H1 (cell line): ENCODE data around the gene MAPK4. TPM values are rescaled to one million over a fixed set of nuclear protein-coding genes. Genes with fewer than 3 reads are reported as not detected.

Source experiments
- BCL11A ChIP-seq, 2 experiments: IDR thresholded peaks; one replicate each; pipeline ENCODE4 v1.6.1; 2011; ENCODE audit warnings: low read depth in 2 of 2, low read length in 2 of 2, mild to moderate bottlenecking in 2 of 2
- CBX8 ChIP-seq: fragments of 300-800, 300-1000 bp; sonication (generic); IDR thresholded peaks from 2 replicates; pipeline ENCODE4 v1.7.1; 2016; ENCODE audit warnings: low read depth, low read length, borderline replicate concordance
- CHD1 ChIP-seq: IDR thresholded peaks from 2 replicates; pipeline ENCODE4 v1.6.1; 2012; ENCODE audit warnings: low read depth, low read length, improper control_type of control experiment
- CTBP2 ChIP-seq: IDR thresholded peaks from 2 replicates; pipeline ENCODE4 v1.7.0; 2011; ENCODE audit warnings: borderline replicate concordance, mild to moderate bottlenecking, moderate library complexity, mixed read lengths, low read length; ENCODE audit not compliant: insufficient read depth, insufficient read length
- HDAC6 ChIP-seq: IDR thresholded peaks from one replicate; pipeline ENCODE4 v1.7.1; 2012; ENCODE audit warnings: low read depth, mild to moderate bottlenecking, inconsistent platforms, low read length, moderate library complexity
- JUN ChIP-seq: IDR thresholded peaks from 2 replicates; pipeline ENCODE4 v1.6.1; 2011; ENCODE audit warnings: low read depth, mild to moderate bottlenecking, improper control_type of control experiment, low read length
- MAFK ChIP-seq: IDR thresholded peaks from 2 replicates; pipeline ENCODE4 v1.6.1; 2012; ENCODE audit warnings: low read depth, mild to moderate bottlenecking, improper control_type of control experiment, low read length
- RNF2 ChIP-seq: fragments of 200-900, 300-1000 bp; sonication (generic); IDR thresholded peaks from 2 replicates; pipeline ENCODE4 v1.7.1; 2016; ENCODE audit warnings: borderline replicate concordance, low read depth, mild to moderate bottlenecking, antibody characterized with exemption, low read length; ENCODE audit not compliant: poor library complexity, severe bottlenecking; ENCODE audit errors: missing control alignments
- TEAD4 ChIP-seq: IDR thresholded peaks from 2 replicates; pipeline ENCODE4 v1.6.1; 2012; ENCODE audit warnings: low read depth, low read length, inconsistent platforms, mixed read lengths
- YY1 ChIP-seq: IDR thresholded peaks from 2 replicates; pipeline ENCODE4 v1.6.1; 2011; ENCODE audit warnings: low read depth, mild to moderate bottlenecking, low read length
- ZNF274 ChIP-seq: IDR thresholded peaks from 2 replicates; pipeline ENCODE4 v1.7.0; 2012; ENCODE audit warnings: low read length, borderline replicate concordance; ENCODE audit errors: extremely low read depth
- polyA plus RNA-seq, 7 experiments: library from polyadenylated mRNA; depleted of rRNA in 3 of 7; stranded (reverse) in 5 of 7; unstranded in 2 of 7; fragments of >200 nt in 5 of 7; fragments of 200-250 nt in 2 of 7; gene quantifications; 1 replicate in 5 of 7; 2 replicates in 1 of 7; 4 replicates in 1 of 7; pipeline versions ENCODE4 v1.2.1 to v1.2.3, GENCODE V29; 2011 to 2013; ENCODE audit warnings: missing spikeins in 2 of 7, mixed read lengths in 2 of 7
- total RNA-seq: library from RNA; stranded (reverse); fragmentation: NEBNext Ultra II Directional; extraction: Animal tissue kit (Norgen Biotek cat#: 25700); gene quantifications from 2 replicates; pipeline ENCODE4 v1.2.1, GENCODE V29; 2021
- TF ChIP-seq, protein P1 (sequence below): fragments of 300-600 bp; sonication (generic); IDR thresholded peaks from 2 replicates; pipeline ENCODE4 v1.7.1; 2012; ENCODE audit warnings: low read length, moderate library complexity, mild to moderate bottlenecking, inconsistent platforms; ENCODE audit not compliant: insufficient replicate concordance

The MAPK4 gene
- total and polyA plus RNA-seq, 2 of the 8 experiments (the other 6 are each of a cell fraction or from before 2014, with no cell fraction given) = 3.2 to 3.7 TPM

DNA sequence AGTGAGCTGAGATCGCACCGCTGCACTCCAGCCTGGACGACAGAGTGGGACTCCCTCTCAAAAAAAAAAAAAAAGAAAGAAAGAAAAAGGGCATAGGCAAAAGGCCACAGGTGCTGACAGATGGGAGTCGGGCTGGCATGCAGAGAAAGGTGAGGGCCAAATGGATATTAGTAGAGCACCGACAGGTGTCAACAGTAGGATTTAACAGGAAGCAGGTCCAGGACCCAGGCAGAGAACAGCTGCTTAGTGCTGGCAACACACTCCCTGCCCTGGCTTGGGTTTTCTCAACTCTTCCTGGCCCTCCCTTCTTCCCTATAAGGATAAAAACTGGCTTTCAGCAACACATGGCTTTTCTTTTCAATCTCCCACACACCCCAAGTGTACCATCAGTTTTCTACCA is 175.0 kb downstream of the MAPK4 start (continued):
- TF ChIP-seq, protein P1, sequence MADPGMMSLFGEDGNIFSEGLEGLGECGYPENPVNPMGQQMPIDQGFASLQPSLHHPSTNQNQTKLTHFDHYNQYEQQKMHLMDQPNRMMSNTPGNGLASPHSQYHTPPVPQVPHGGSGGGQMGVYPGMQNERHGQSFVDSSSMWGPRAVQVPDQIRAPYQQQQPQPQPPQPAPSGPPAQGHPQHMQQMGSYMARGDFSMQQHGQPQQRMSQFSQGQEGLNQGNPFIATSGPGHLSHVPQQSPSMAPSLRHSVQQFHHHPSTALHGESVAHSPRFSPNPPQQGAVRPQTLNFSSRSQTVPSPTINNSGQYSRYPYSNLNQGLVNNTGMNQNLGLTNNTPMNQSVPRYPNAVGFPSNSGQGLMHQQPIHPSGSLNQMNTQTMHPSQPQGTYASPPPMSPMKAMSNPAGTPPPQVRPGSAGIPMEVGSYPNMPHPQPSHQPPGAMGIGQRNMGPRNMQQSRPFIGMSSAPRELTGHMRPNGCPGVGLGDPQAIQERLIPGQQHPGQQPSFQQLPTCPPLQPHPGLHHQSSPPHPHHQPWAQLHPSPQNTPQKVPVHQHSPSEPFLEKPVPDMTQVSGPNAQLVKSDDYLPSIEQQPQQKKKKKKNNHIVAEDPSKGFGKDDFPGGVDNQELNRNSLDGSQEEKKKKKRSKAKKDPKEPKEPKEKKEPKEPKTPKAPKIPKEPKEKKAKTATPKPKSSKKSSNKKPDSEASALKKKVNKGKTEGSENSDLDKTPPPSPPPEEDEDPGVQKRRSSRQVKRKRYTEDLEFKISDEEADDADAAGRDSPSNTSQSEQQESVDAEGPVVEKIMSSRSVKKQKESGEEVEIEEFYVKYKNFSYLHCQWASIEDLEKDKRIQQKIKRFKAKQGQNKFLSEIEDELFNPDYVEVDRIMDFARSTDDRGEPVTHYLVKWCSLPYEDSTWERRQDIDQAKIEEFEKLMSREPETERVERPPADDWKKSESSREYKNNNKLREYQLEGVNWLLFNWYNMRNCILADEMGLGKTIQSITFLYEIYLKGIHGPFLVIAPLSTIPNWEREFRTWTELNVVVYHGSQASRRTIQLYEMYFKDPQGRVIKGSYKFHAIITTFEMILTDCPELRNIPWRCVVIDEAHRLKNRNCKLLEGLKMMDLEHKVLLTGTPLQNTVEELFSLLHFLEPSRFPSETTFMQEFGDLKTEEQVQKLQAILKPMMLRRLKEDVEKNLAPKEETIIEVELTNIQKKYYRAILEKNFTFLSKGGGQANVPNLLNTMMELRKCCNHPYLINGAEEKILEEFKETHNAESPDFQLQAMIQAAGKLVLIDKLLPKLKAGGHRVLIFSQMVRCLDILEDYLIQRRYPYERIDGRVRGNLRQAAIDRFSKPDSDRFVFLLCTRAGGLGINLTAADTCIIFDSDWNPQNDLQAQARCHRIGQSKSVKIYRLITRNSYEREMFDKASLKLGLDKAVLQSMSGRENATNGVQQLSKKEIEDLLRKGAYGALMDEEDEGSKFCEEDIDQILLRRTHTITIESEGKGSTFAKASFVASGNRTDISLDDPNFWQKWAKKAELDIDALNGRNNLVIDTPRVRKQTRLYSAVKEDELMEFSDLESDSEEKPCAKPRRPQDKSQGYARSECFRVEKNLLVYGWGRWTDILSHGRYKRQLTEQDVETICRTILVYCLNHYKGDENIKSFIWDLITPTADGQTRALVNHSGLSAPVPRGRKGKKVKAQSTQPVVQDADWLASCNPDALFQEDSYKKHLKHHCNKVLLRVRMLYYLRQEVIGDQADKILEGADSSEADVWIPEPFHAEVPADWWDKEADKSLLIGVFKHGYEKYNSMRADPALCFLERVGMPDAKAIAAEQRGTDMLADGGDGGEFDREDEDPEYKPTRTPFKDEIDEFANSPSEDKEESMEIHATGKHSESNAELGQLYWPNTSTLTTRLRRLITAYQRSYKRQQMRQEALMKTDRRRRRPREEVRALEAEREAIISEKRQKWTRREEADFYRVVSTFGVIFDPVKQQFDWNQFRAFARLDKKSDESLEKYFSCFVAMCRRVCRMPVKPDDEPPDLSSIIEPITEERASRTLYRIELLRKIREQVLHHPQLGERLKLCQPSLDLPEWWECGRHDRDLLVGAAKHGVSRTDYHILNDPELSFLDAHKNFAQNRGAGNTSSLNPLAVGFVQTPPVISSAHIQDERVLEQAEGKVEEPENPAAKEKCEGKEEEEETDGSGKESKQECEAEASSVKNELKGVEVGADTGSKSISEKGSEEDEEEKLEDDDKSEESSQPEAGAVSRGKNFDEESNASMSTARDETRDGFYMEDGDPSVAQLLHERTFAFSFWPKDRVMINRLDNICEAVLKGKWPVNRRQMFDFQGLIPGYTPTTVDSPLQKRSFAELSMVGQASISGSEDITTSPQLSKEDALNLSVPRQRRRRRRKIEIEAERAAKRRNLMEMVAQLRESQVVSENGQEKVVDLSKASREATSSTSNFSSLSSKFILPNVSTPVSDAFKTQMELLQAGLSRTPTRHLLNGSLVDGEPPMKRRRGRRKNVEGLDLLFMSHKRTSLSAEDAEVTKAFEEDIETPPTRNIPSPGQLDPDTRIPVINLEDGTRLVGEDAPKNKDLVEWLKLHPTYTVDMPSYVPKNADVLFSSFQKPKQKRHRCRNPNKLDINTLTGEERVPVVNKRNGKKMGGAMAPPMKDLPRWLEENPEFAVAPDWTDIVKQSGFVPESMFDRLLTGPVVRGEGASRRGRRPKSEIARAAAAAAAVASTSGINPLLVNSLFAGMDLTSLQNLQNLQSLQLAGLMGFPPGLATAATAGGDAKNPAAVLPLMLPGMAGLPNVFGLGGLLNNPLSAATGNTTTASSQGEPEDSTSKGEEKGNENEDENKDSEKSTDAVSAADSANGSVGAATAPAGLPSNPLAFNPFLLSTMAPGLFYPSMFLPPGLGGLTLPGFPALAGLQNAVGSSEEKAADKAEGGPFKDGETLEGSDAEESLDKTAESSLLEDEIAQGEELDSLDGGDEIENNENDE = no peak
- no peak for TF ChIP-seq BCL11A (IDR thresholded peaks at IDR 0.05; ENCODE audit: low read depth in 2 of 2, low read length in 2 of 2)
- no peak for TF ChIP-seq HDAC6
- no peak for TF ChIP-seq CBX8
- no peak for TF ChIP-seq CHD1
- TF ChIP-seq TEAD4 = no peak
- no peak for TF ChIP-seq CTBP2
- TF ChIP-seq RNF2 = no peak
- TF ChIP-seq ZNF274 = no peak
- TF ChIP-seq JUN = no peak
- no peak for TF ChIP-seq YY1
- TF ChIP-seq MAFK = no peak
